T-helper 17 cell (primary cell): ENCODE results near the gene SERINC5. TPM values are rescaled to one million over a fixed set of nuclear protein-coding genes. Genes with fewer than 3 reads are reported as not detected.

Experiments
- ATAC-seq: fragments of 150-1000 bp; cut with Tn5 transposase; 2 replicates; pipeline ENCODE4 v1.10.0; 2021; ENCODE audit warnings: mild to moderate bottlenecking, moderate library complexity
- DNase-seq, 3 donors: peaks; one replicate each; pipeline versions ENCODE4 v3.0.0 to v3.0.0-alpha.2; 2020 to 2021
- H3K9me3 ChIP-seq: one replicate; pipeline ENCODE4 v1.7.0; 2013; ENCODE audit warnings: low read length, mild to moderate bottlenecking; ENCODE audit not compliant: control insufficient read depth, poor library complexity, severe bottlenecking
- H3K27ac Mint-ChIP-seq: one replicate; pipeline ENCODE4 v1.8.0; 2022; ENCODE audit warnings: mild to moderate bottlenecking, moderate library complexity, mixed read lengths
- H3K27me3 Mint-ChIP-seq: one replicate; pipeline ENCODE4 v1.8.0; 2022; ENCODE audit warnings: mixed read lengths
- H3K36me3 Mint-ChIP-seq: one replicate; pipeline ENCODE4 v1.8.0; 2022; ENCODE audit warnings: low read depth, mixed read lengths
- H3K4me1 Mint-ChIP-seq: one replicate; pipeline ENCODE4 v1.8.0; 2022; ENCODE audit warnings: mild to moderate bottlenecking, mixed read lengths
- H3K4me3 Mint-ChIP-seq: one replicate; pipeline ENCODE4 v1.8.0; 2022; ENCODE audit warnings: mild to moderate bottlenecking, moderate library complexity, mixed read lengths
- total RNA-seq, 4 donors: library from RNA in 2 of 4; stranded (reverse) in 2 of 4; gene quantifications; one replicate each; pipeline ENCODE4 v1.2.3 and lab custom pipeline; 2022 to 2026

Gene SERINC5
- total RNA-seq, 2 donors from 2014 or later = 118 to 119 TPM

- Mint-ChIP-seq H3K27ac (peak overlapping the region; percentile 92), H3K27me3 (no peaks in the 10 kb centered on the region), H3K4me3 (peak overlapping the region; percentile 78), H3K36me3 (peaks cover 7% of the 10 kb centered on the region), H3K4me1 (peaks cover 50% of the 10 kb centered on the region)
- no peaks in the 10 kb centered on the region for H3K9me3 ChIP-seq
- DNase-seq (peak in 1 of 3 donors; percentile 21), ATAC-seq (peak; percentile 87)
Observed at GRCh38 chr5:80246995-80247729, 8.7 kb downstream of the SERINC5 start.

- DNase-seq = no peak
- H3K36me3 Mint-ChIP-seq = peaks cover 13% of the 10 kb centered on the region
Observed at GRCh38 chr5:80246001-80246758, 9.7 kb downstream of the SERINC5 start.

GRCh38 chr5:80243567-80243966 lies 12.3 kb downstream of the SERINC5 start:
- H3K9me3 ChIP-seq = no peaks in the 10 kb centered on the region
- no peak for ATAC-seq
- DNase-seq = no peak
- H3K27me3 Mint-ChIP-seq = no peaks in the 10 kb centered on the region
- H3K27ac Mint-ChIP-seq = peak overlapping the region; percentile 1
- H3K4me3 Mint-ChIP-seq = no peak overlapping the region
- H3K4me1 Mint-ChIP-seq = peaks cover 52% of the 10 kb centered on the region
- peaks cover 9% of the 10 kb centered on the region for H3K36me3 Mint-ChIP-seq

More at GRCh38 chr5:80246001-80246758, 9.7 kb downstream of the SERINC5 start:
- Mint-ChIP-seq H3K27me3 (no peaks in the 10 kb centered on the region), H3K4me1 (peaks cover 49% of the 10 kb centered on the region), H3K4me3 (peak overlapping the region; percentile 78), H3K27ac (peak overlapping the region; percentile 92)
- no peaks in the 10 kb centered on the region for H3K9me3 ChIP-seq
- ATAC-seq = peak; percentile 19

- DNase-seq (no peak), ATAC-seq (no peak)
- H3K4me1 Mint-ChIP-seq = peaks cover 51% of the 10 kb centered on the region
- no peak overlapping the region for H3K4me3 Mint-ChIP-seq
- no peaks in the 10 kb centered on the region for H3K27me3 Mint-ChIP-seq
- peak overlapping the region; percentile 1 for H3K27ac Mint-ChIP-seq
- H3K9me3 ChIP-seq = no peaks in the 10 kb centered on the region
- H3K36me3 Mint-ChIP-seq = peaks cover 9% of the 10 kb centered on the region
Observed at GRCh38 chr5:80242849-80243248, 13.0 kb downstream of the SERINC5 start.

- Mint-ChIP-seq H3K36me3 (peaks cover 9% of the 10 kb centered on the region), H3K4me3 (no peak overlapping the region), H3K27ac (peak overlapping the region; percentile 84), H3K4me1 (peaks cover 42% of the 10 kb centered on the region), H3K27me3 (no peaks in the 10 kb centered on the region)
- DNase-seq (no peak), ATAC-seq (peak; percentile 55)
- no peaks in the 10 kb centered on the region for H3K9me3 ChIP-seq
Observed at GRCh38 chr5:80240368-80240986, 15.4 kb downstream of the SERINC5 start.

GRCh38 chr5:80239680-80240367 lies 16.0 kb downstream of the SERINC5 start:
- DNase-seq = no peak
- no peak for ATAC-seq
- peaks cover 7% of the 10 kb centered on the region for H3K36me3 Mint-ChIP-seq
- H3K9me3 ChIP-seq = no peaks in the 10 kb centered on the region
- peaks cover 39% of the 10 kb centered on the region for H3K4me1 Mint-ChIP-seq
- H3K4me3 Mint-ChIP-seq = peak overlapping the region; percentile 76
- peak overlapping the region; percentile 84 for H3K27ac Mint-ChIP-seq
- H3K27me3 Mint-ChIP-seq = no peaks in the 10 kb centered on the region

GRCh38 chr5:80238778-80239679 lies 16.8 kb downstream of the SERINC5 start:
- H3K9me3 ChIP-seq = no peaks in the 10 kb centered on the region
- no peaks in the 10 kb centered on the region for H3K27me3 Mint-ChIP-seq
- H3K4me1 Mint-ChIP-seq = peaks cover 46% of the 10 kb centered on the region
- DNase-seq (no peak), ATAC-seq (peak; percentile 21)
- H3K4me3 Mint-ChIP-seq = peak overlapping the region; percentile 76
- H3K27ac Mint-ChIP-seq = peak overlapping the region; percentile 84
- H3K36me3 Mint-ChIP-seq = peaks cover 6% of the 10 kb centered on the region

- Mint-ChIP-seq H3K27ac (peak overlapping the region; percentile 84), H3K4me3 (peak overlapping the region; percentile 76), H3K36me3 (peaks cover 6% of the 10 kb centered on the region), H3K4me1 (peaks cover 46% of the 10 kb centered on the region), H3K27me3 (no peaks in the 10 kb centered on the region)
- ATAC-seq (peak; percentile 80), DNase-seq (no peak)
- no peaks in the 10 kb centered on the region for H3K9me3 ChIP-seq
Observed at GRCh38 chr5:80238097-80238496, 17.8 kb downstream of the SERINC5 start.

- Mint-ChIP-seq H3K4me1 (peaks cover 46% of the 10 kb centered on the region), H3K36me3 (peaks cover 6% of the 10 kb centered on the region), H3K27me3 (no peaks in the 10 kb centered on the region), H3K4me3 (peak overlapping the region; percentile 76), H3K27ac (peak overlapping the region; percentile 53)
- H3K9me3 ChIP-seq = no peaks in the 10 kb centered on the region
- DNase-seq (no peak), ATAC-seq (no peak)
Observed at GRCh38 chr5:80237243-80237642, 18.6 kb downstream of the SERINC5 start.

- ATAC-seq (peak; percentile 32), DNase-seq (no peak)
- H3K27me3 Mint-ChIP-seq = no peaks in the 10 kb centered on the region
- no peaks in the 10 kb centered on the region for H3K9me3 ChIP-seq
- peak overlapping the region; percentile 82 for H3K27ac Mint-ChIP-seq
- peaks cover 51% of the 10 kb centered on the region for H3K4me1 Mint-ChIP-seq
- H3K4me3 Mint-ChIP-seq = peak overlapping the region; percentile 58
- H3K36me3 Mint-ChIP-seq = peaks cover 4% of the 10 kb centered on the region
Observed at GRCh38 chr5:80234116-80234948, 21.5 kb downstream of the SERINC5 start.

- no peak for DNase-seq
- Mint-ChIP-seq H3K36me3 (peaks cover 4% of the 10 kb centered on the region), H3K4me1 (peaks cover 35% of the 10 kb centered on the region), H3K27me3 (no peaks in the 10 kb centered on the region), H3K27ac (peak overlapping the region; percentile 94), H3K4me3 (peak overlapping the region; percentile 19)
- ATAC-seq = no peak
- H3K9me3 ChIP-seq = no peaks in the 10 kb centered on the region
Observed at GRCh38 chr5:80231693-80232092, 24.2 kb downstream of the SERINC5 start.
